AG09319 (cell line): ENCODE measurements around the gene PLGRKT.

Experiments used
- DNase-seq: peaks from one replicate; pipeline ENCODE4 v3.0.0-alpha.2; 2010; ENCODE audit warnings: low read depth; ENCODE audit errors: extremely low read depth
- TF ChIP-seq, protein P1 (sequence below): IDR thresholded peaks from 2 replicates; pipeline ENCODE4 v1.5.1; 2011; ENCODE audit warnings: low read depth, mild to moderate bottlenecking, inconsistent platforms, low read length, moderate library complexity

The PLGRKT gene

DNA sequence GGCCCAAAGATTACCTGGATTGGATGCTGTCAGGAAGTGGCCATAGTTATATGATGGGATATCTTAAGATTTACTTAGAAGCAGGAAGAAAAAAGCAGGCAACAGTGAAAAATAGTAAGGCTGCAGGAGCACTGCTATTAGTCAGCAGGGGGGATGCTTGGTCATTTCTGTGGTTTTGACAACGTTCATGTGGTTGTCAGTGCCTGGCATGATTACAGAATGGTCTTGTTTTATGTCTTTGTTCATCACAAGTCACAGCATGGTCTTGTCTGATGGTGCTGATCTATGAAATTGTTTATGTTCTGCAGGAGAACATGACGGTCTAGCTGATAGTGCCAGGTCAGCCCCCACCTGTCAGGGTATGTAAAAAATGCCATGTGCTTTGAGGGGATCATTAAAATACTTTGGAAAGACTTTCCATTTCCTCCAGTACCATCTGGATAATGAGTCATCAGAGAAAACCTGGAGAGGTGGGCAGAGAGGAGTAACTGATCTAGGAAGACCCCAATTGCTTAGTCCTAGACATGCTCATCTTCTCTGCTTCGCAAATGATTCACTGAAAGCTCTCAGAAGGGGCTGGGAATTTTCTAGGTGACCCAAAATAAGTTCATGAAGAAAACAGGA lies 48.5 kb downstream of the PLGRKT start:
- DNase-seq = no peak
- TF ChIP-seq, protein P1, sequence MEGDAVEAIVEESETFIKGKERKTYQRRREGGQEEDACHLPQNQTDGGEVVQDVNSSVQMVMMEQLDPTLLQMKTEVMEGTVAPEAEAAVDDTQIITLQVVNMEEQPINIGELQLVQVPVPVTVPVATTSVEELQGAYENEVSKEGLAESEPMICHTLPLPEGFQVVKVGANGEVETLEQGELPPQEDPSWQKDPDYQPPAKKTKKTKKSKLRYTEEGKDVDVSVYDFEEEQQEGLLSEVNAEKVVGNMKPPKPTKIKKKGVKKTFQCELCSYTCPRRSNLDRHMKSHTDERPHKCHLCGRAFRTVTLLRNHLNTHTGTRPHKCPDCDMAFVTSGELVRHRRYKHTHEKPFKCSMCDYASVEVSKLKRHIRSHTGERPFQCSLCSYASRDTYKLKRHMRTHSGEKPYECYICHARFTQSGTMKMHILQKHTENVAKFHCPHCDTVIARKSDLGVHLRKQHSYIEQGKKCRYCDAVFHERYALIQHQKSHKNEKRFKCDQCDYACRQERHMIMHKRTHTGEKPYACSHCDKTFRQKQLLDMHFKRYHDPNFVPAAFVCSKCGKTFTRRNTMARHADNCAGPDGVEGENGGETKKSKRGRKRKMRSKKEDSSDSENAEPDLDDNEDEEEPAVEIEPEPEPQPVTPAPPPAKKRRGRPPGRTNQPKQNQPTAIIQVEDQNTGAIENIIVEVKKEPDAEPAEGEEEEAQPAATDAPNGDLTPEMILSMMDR = no peak

DNA sequence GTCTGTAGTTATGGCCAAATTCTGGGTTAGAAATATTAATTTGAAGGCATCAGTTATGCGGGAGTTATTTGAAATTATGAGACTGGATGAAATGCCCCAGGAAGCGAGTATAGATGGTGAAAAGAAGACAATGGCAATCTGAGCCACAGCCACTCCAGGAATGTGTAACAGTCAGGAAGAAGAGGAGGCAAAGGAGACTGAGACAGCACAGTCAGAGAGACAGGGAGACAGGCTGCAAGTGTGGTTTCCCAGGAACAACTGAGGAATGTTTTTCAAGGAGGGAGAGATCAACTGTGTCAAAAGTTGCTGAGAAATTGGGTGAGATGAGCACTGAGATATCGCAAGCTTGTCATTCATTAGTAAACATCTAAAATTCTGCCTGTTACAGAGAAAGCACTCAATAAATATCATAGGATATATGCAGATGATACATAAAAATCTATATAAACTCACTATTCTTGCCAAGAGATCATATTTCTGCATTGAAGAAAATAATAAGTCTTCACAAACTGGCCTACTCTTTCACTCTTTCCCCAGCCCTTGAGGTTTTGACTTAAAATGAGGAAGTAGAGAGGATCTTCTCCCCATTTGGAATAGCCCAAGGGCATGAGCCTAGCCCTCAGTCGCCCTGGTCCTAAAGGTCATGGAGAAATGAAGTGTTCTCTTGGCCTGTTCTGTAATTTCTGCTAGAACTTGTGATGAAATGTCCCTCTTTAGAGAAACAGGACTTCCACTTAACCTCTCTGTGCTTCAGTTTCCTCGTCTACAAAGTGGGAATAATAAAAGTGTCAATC lies 49.5 kb downstream of the PLGRKT start:
- no peak for DNase-seq
- TF ChIP-seq, protein P1 = no peak

DNA sequence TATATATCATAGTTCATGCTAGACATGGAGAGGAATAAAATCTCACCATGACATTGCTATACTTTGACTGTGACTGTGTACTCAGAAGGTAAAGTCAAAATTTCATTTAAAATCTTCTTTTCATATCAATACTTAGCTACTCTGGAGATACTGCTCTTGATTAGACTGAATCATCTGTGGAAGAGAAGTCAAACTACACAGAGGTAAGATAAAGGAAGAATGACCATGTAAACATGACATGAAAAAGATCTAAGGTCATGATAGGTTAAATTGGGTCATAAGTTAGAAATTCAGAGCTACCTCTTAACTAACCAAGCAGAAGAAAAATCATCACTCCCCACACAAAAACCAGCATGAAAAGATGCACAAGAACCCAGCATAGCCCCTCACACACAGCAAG lies 53.3 kb downstream of the PLGRKT start:
- no peak for DNase-seq
- TF ChIP-seq, protein P1 = no peak

DNA sequence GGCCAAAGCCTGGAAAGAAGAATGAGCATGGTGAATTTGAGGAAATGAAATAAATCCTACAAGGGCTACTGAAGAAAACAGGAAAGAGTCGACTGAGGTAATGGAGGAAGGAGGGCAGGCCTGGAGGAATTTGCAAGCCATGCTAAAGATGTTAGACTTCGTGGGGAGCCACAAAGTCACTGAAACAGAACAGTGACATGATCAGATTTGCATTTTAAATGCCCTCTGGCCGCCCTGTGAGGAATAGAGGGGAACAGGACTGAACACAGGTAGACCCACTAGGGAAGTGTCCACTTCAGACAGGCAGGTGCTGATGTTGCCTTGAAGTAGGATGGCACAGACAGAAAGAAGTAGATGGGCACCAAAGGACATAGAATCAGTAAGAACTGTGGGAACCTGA lies 55.2 kb downstream of the PLGRKT start:
- no peak for DNase-seq
- TF ChIP-seq, protein P1 = no peak

DNA sequence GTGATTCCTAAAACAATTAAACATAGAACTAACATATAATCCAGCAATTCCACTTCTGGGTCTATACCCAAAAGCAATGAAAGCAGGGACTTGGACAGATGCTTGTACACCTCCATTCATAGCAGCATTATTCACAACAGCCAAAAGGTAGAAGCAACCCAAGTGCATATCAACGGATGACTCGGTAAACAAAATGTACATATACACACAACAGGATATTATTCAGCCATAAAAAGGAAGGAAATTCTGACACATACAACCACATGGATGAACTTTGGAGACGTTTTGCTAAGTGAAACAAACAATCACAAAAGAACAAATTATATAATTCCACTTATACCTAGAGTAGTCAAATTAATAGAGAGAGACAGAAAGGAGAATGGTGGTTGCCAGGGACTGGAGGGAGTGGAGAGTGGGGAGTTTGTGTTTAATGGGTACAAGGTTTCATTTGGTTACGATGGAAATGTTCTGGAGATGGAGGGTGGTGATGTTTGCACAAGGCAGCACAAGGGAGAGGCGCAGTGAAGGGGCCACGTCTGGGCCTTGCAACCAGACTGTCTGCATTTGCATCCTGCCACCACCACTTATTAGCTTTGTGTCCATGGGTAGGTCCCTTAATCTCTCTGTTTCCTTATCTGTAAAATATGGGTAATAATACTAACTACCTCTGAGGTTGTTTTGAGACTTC lies 61.8 kb downstream of the PLGRKT start:
- DNase-seq = no peak
- TF ChIP-seq, protein P1 = no peak

DNA sequence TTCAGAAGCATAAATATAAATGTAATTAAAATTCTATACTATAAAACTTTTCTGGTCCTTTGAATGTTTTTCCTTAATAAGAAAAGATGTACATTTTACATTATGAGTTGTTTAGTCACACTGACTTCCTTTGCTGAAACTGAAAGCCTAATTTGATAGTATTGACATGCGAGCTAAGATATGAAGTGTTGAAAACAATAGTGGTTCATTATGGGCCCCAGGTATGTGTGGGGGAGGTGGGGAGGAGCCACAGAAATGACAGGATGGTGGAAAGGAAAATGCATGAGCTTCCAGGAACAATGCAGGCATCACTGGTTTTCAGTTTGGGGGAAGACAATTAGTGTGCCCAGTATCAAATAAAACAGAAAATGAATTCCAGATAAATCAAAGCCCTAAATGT lies 62.6 kb downstream of the PLGRKT start:
- no peak for DNase-seq
- TF ChIP-seq, protein P1 = no peak

DNA sequence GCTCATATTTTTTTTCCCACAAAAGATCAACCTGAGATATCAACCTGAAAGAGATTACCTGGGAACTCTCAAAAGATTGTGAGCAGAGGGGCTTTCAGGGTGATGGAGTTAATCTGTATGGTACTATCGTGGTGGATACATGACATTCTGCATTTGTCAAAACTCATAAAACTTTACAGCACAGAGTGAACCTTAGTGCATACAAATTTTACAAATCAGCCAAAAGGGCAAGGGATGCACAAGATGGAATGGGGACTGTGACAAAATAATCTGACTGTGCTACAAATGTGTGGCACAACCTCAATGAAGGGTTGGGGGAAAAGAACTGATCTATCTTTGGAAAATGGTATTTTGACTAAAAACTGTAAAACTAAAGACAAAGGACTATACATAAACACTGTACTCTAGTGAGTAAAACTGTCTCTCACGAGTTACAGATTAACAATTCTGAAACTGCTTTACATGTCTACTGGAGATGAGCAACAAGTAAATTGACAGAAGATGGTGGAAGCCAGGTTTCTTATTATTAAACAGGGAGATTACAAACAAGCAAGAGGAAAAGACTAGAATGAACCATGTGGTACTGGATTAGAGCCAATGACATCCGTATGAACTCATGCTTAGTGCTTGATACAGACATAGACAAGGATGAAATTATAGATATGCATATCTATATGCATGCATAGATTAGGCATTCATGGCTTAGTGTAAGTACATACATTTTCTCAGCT lies 73.3 kb downstream of the PLGRKT start:
- no peak for DNase-seq

More for the DNA sequence above, 73.3 kb downstream of the PLGRKT start:
- TF ChIP-seq, protein P1 = no peak
